Measurements from ENCODE around the gene SMPDL3A. TPM values are rescaled to one million over a fixed set of nuclear protein-coding genes. Genes with fewer than 3 reads are reported as not detected.

Gene SMPDL3A
- polyA plus RNA-seq, 1 donor = 13.7 TPM

GRCh38 chr6:122801397-122801796 is 12.3 kb downstream of the SMPDL3A start:
- no peak for DNase-seq

- no peak for DNase-seq
These were observed 14.2 kb downstream of the SMPDL3A start for GRCh38 chr6:122803171-122803661.

GRCh38 chr6:122804962-122805485 is 16.0 kb downstream of the SMPDL3A start:
- DNase-seq = peak; percentile 26

GRCh38 chr6:122806291-122806690 is 17.2 kb downstream of the SMPDL3A start:
- DNase-seq = no peak

GRCh38 chr6:122808121-122808885 is 19.2 kb downstream of the SMPDL3A start:
- no peak for DNase-seq

GRCh38 chr6:122809001-122809400 is 19.9 kb downstream of the SMPDL3A start:
- no peak for DNase-seq

GRCh38 chr6:122809691-122810090 is 20.6 kb downstream of the SMPDL3A start:
- no peak for DNase-seq

- no peak for DNase-seq
These were observed 21.1 kb downstream of the SMPDL3A start for GRCh38 chr6:122810189-122810588.

GRCh38 chr6:122817358-122817757 is 28.3 kb downstream of the SMPDL3A start:
- no peak for DNase-seq

GRCh38 chr6:122817766-122818165 is 28.7 kb downstream of the SMPDL3A start:
- DNase-seq = no peak

GRCh38 chr6:122818866-122819265 is 29.8 kb downstream of the SMPDL3A start:
- no peak for DNase-seq

- DNase-seq = no peak
These were observed 32.0 kb downstream of the SMPDL3A start for GRCh38 chr6:122821095-122821494.

GRCh38 chr6:122825163-122825562 is 36.1 kb downstream of the SMPDL3A start:
- DNase-seq = no peak

GRCh38 chr6:122829456-122829855 is 40.4 kb downstream of the SMPDL3A start:
- no peak for DNase-seq

GRCh38 chr6:122831511-122831910 is 42.5 kb downstream of the SMPDL3A start:
- DNase-seq = no peak

- DNase-seq = no peak
These were observed 43.4 kb downstream of the SMPDL3A start for GRCh38 chr6:122832459-122832858.

- peak; percentile 63 for DNase-seq
These were observed 44.0 kb downstream of the SMPDL3A start for GRCh38 chr6:122833021-122833491.

- DNase-seq = no peak
These were observed 49.2 kb downstream of the SMPDL3A start for GRCh38 chr6:122838060-122838780.

- peak; percentile 64 for DNase-seq
These were observed 50.4 kb downstream of the SMPDL3A start for GRCh38 chr6:122839472-122839871.

- DNase-seq = no peak
These were observed 50.8 kb downstream of the SMPDL3A start for GRCh38 chr6:122839906-122840305.

GRCh38 chr6:122845464-122845863 is 56.4 kb downstream of the SMPDL3A start:
- DNase-seq = no peak

GRCh38 chr6:122845916-122846612 is 57.0 kb downstream of the SMPDL3A start:
- no peak for DNase-seq
